ENCODE measurements around the gene PBXIP1.
A peak's percentile ranks its signal among the peaks of the same experiment; 100 is the strongest.

Gene PBXIP1

DNA sequence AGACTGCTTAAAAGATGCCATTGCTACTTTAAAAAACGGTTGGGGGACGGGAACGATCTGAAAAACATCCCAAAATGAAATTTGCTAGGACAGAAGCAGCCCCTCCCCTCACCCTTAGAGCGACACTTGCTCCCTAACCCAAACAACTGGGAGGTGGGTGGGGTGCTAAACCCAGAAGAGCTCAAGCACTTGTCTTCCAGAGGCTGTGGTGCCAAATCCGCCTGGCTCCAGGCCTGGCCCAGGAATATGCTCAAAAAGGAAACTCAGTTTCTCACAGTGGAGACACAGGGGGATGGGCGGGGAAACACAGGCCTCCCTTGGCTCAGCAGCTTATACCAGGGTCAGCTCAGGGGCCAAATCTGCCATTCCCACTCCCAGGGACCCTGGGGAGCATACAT, 644 bp upstream of the PBXIP1 start:
- DNase-seq, result no peak

DNA sequence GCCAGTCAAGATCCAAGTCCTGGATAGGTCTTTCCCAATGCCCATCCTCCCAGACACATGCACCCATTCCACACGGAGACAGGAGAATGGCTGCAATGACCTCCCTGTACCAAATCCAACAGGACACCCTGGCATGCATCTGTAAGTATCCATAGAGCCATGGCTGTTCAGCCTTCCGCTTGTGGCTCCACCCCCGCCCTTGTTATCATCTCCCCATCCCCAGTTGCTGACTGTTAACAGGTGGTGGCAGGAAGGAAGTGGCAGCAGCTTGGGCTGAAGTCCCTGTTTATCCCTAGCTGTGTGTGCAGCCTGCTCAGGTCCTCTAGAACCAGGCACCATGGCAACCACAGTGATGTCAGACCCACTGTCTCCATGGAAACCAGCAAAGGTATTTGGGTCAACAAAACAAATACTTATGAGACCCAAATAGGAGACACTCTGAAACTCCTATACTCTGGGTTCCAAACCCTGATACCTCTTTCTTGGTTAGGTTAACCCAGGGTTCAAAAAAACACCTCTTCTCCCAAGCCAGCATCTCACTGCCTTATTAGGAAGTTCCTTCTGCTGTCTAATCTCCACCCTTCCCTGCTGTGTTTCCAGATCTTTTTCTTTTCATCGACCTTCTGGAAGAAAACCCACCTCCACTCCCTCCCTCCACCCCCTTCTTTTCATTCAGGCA, 721 bp downstream of the PBXIP1 start:
- DNase-seq, result no peak

DNA sequence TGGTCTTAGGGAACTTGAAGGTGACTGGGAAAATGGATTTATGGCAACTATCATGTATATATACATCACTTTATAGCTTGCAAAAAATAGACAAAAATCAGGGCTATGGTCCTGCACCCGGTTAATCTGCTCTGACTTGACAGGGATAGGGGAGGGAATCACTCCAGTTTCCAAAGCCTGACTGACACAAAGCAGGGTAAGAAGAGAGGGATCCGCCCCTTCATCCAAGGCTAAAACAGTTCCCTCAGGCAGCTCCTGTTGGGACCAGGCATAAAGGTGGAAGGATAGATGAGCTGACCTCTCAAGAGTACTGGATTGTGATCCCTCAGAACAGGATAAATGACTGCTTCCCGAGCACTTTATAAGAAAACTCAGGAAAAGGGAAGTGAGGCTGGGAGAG, 1.4 kb downstream of the PBXIP1 start:
- DNase-seq, result no peak

DNA sequence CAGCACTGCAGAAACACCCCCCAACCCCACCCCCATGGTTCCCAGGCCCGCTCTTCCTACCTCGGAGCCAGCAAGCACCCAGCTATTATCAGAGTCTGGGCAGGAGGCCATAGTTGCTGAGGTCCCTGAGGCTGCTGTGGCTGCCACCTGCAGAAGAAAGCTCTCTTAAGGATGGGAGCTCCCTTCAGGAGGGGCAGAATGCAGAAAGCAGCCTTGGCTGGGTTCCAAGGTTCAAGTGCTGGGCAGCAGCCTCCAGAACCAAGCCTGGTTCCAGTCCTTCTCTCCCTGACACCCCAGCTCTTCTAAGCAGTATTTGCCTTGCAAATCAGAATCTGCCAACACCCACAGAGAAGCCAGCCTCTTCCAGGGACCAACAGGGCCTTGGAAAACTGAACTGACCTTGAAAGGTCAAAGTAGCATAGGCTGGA, 2.3 kb downstream of the PBXIP1 start:
- no peak for DNase-seq

DNA sequence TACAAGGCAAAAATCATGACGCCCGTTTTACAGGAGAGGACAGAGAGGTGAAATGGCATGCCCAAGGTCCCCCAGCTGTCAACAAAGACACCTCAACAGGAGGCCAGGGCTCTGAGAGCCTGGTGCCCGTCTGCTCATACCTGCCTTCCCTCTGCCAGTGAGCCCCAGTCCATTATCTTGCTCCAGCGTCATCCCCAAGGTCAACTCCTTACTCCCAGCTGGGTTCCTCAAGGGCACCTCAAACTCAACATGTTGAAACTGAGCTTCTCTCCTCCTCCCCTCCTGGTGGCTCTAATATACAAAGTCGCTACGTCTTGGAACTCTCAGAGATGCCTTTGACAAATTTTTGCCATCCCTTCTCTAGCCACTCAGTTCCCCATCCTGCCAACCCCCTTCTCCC, 3.2 kb downstream of the PBXIP1 start:
- no peak for DNase-seq

DNA sequence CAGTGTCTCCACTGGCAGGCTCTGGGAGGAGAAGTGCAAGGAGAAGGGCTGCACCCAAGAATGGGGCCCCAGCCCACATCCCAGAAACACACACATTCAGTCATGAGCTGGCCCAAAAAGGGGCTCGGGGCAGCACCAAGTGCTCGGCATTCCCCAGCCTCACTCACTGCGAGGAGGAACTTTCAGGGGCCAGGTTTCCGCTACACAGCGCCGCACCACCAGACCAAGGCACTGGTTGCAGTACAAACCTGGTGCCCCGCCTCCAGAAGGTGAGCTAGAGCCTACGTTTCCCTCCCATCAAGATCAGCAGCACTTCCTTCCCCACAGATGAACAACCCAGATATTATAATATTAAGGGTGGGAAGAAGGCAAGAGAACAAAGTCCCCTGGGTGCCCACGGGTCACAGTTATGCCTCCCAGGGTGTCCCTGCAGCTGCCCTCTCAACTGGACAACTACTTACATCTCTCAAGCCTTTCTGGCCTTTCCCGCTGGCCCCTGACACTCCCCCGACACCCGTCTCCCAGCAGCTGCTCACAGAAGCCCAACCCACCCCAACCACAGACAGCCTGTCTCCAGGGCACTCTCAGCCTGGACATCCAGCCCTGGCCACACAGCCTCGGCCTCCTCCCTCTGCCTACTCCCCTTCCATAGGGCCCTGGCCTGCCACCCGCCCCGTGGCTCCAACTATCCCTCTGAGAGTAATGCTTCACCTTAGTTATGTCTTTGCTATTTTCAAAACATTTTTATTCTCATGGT, 3.8 kb downstream of the PBXIP1 start:
- DNase-seq, result no peak

DNA sequence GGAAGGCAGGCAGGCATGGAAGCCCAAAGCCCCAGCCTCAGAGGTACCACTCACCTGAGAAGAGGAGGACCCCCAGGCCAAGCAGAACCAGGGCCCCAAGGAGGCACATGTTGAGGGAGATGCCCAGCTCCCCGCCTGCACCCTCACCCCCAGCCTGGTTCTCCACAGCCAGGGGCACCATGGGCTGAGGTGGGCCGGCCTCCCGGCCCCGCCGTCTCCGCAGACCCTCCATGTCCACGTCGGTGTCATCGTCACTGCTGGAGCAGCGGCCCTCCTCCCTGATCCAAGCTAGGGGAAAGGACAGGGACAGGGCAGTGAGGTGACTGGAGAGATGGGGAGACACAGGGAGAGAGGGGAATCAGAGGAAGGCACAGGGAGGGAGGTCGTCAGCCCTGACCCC, 7.8 kb downstream of the PBXIP1 start:
- DNase-seq, result no peak

DNA sequence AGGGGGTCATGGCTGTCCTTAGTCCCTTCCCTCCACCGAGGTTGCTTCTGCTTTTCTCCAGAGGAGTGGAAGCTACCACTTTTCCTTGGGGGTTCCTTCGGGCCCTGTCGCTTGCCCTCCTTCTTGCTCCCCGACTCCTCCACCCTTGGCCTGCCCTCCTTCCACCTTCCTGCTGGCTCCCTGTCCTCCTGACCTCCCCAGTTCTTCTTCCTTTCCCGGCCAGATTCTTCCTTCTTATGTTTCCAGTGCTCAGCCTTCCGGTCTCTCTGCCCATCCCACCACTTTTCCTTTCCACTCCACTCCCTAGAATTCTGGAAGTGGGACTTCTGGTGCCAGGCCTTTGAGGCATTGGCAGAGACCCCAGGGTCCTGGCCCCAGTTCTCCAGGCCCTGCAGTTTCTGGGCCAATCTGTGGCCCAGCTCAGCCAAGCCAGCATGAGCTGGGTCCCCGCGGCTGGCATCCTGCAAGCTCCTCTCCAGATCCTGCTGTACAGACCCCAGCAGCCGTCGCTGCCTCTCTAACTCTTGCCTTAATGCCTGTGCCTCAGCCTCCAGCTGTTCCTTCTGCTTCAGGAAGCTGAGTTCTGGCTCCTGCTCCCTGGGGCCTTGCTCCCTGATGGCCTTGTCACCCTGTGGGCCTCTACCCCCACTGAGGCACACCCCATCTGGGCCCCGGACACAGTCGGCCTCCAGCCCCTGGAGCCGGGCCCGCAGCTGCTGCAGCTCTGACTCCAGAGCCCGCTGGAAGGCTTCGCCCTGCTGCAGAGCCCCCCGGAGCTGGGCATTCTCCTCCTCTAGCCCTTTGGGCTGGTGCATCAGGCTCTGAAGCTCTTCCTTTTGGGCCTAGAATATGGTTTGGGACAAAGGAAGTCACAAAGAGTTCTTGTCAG, 9.7 kb downstream of the PBXIP1 start:
- no peak for DNase-seq

DNA sequence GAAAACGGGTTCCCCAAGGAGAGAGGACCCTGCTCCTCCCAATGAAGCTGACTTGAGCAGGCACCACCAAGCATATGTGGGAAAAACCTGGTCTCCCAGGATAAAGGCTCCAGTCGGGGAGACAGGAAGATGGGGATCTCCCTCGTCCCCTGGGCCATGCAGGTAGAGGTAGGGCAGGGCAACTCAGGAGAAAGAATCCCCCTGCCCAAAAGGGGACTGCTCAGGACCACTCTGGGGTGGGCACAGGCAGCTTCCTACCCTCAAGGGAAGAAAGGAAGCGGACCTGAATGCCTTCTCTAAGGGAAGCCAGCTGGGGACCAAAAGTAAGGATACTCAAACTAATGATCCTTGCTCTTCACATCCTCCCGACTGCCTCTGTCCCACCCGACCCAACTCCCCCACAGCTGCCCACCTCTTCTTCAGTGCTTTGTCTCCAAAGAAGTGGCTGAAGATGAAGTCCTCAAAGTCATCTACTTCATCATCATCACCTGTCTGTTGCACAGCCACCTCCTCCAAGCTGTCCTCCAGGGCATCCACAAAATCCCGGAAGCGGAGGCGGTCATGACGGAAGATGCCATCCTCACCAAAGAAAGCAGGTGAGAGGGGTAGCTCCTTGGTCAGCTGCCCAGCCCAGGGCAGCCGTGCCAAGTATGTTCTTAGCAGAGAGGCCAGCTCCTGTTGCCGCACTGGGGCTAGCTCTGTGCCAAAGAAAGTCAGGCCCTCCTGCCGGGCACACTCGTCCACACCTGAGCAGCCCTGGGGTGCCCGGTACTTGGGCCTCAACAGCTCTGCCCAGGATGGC, 10.5 kb downstream of the PBXIP1 start:
- DNase-seq, result no peak

DNA sequence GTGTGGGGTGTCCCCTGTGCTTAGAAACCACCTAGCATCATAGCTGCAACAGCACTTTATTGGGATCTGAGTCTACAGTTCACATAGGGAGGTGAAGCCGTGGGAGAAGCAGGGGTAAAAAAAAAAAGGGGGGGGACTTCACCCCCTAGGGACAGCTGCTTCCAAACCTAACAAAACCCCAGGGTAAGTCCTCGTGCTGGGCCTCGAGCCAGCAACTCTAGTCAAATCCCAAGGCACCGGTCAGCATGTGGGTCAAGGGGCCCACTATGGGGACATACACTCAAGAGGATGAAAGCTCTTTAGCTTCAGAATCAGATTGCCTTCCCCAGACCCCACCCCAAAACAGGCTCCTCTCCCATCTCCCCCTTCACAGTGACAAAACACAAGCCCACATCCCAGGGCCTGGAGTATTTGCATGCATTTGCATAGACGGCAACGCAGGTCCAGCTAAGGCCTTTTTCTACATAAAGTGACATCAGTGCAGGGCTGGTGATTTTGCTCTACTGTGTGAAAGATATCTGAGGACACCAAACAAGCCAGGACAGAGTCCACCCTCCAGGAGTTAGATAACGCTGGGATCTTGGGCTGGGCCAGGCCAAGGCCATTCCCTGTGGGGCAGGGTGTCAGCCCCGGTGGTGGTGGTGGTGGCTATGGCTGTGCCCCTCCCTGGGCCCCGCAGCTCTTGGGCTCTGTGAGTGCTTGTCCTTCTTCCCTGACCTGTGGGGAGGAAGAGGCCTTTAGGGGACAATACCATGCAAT, 11.3 kb downstream of the PBXIP1 start:
- no peak for DNase-seq

DNA sequence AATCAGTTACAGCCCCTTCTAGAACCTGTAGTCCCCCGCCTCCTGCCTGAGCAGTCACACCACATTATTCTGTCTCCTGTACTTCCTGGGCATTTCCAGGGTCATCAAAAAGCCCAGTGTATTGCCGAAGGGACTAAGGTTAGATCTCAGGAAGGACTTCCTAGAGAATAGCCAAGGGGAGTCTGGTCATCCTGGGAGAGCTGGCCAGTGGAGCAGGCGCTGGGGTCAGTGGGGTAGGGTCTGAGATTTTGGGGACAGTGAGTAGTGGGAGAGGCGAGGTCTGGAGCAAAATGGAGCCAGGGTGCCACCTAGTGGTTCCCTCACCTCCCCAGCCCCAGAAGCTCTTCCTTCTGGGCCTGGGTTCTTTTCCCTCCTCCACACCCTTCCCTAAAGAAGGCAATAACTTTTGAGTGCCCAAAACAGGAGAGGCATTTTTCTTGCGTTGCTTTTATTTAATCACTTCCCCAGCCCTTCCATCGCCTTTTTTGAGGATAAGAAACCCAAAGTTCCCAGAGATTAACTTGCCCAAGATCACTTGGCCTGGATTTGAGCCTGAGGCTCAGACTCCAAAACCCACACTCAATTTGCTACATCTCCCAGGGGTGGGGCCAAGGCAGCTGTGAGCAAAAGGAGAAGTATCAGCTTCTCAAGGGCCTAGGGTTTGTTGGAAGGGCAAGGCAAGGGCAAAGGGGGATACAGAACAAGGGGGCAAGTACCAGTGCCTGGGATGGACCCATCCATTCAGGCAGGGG, 12.1 kb downstream of the PBXIP1 start:
- DNase-seq, result peak; percentile 49

DNA sequence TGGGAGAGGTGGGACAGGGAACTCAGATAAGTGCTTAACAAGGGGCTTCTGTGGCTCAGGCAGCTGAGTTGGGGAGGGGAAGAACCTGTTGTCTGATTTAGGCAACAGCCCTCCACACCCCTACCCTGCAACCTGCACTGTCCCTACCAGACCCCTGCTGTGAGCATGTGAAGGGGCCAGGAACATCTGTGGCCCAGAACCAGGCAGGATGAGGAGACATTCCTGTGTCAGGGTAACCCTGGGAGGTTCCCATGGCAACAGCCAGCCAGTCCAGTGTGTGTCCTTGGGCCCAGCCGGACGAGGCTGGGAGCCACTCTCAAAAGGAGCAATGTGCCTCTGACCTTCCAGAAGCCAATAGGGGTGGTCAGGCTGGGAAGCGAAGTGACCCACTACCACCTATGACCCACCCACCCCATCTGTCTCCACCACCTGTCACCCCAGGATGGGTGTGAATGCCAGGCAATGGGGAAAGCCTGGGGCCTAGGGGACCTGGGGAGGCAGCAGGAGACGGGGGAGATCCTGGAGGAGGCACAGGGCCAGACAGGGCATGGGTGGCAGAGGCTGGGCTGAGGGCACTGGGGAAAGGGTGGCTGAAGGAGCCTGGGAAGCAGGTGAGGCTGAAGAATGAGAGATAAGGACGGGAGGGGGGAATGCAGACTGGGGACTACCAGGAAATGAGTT, 14.4 kb downstream of the PBXIP1 start:
- no peak for DNase-seq

DNA sequence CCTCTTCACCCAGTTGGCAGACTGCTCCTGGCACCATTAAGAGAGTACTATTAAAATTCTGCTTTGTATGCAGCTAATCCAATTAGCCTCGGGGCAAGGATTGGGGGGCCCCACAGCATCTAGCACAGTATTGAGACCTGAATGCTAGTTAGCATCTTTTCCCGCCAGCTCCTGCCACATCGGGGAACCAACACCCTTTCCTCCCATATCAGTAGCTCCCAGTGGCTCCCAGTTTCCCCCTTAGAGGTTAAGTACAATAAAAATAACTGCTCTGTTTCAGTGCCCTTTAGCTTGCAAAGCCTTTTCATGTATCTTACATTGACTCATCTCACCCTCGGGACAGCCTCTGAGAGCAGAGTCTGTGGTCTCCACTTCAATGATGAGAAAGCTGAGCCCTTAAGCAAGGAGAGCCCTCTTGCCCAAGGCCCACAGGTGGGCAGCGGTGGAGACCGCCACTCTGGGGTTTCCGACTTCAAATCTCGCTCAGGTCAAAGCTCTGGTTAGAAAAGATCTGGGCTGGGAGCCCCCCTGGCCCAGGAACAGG, 15.2 kb downstream of the PBXIP1 start:
- no peak for DNase-seq

DNA sequence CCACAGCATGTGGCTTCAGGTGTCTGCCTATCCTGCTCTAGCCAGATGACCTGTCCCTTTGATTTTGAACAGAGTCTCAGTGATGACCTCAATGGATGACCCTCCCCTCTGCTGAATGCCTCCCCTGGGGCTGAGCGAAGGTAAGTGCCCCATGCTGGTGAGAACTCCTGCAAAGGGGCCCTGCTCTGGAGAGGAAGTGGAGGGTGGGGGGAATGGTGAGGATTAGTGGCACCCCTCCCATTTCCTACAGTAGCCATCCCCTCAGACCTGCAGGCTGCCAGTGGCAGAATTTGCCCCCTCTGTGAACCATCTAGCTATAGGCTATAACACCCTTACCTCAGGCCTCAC, 15.7 kb downstream of the PBXIP1 start:
- DNase-seq, result no peak

DNA sequence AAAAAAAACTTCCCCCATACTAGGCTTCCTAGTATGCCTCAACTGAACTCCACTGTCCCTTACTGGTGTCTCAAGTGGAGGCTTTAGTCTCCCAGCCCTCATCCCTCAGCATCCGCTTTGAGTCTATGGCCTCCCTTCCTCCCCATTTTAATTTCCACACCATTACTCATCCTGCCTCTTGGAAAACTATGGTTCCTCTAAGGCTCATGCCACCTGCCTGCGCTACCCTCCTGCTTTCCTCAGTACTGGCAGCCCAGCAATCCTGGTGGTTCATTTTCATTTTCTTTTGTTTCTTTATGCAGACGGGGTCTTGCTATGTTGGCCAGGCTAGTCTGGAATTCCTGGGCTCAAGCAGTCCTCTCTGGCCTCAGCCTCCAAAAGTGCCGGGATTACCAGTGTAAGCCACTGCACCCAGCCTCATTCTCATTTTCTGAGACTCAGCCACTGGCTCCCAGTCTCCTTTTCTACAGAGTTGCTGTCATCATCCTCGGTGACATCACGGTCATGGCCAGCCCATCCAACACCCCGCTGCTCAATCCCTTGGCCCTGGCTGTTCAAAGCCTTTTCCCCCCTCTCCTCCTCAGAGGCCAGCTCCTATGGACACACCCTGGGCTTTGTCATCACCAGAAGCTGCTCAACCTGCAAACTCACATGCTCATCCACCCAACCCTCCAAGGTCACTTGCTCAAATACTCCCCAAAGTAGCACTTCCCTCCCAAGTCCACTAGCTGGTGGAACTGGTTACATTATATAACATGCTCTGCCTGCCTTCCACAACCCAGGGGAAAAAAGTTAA, 17.1 kb downstream of the PBXIP1 start:
- no peak for DNase-seq

DNA sequence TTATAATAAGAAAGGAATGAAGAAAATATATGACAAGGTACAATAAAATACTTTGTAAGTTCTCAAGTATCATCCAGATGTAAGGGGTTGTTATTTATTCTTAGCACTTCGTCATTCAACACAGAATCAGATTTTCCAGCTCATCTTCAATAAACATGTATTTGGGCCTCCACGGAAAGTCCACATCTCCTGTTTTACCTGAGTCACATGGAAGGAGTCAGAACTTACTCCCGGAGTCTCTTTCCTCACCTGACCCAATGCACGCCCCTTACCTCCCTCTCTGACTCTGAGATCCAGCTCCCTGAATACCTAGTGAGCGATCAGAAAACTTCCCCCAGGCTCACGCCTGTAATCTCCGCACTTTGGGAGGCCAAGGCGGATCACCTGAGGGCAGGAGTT, 17.9 kb downstream of the PBXIP1 start:
- DNase-seq, result no peak

DNA sequence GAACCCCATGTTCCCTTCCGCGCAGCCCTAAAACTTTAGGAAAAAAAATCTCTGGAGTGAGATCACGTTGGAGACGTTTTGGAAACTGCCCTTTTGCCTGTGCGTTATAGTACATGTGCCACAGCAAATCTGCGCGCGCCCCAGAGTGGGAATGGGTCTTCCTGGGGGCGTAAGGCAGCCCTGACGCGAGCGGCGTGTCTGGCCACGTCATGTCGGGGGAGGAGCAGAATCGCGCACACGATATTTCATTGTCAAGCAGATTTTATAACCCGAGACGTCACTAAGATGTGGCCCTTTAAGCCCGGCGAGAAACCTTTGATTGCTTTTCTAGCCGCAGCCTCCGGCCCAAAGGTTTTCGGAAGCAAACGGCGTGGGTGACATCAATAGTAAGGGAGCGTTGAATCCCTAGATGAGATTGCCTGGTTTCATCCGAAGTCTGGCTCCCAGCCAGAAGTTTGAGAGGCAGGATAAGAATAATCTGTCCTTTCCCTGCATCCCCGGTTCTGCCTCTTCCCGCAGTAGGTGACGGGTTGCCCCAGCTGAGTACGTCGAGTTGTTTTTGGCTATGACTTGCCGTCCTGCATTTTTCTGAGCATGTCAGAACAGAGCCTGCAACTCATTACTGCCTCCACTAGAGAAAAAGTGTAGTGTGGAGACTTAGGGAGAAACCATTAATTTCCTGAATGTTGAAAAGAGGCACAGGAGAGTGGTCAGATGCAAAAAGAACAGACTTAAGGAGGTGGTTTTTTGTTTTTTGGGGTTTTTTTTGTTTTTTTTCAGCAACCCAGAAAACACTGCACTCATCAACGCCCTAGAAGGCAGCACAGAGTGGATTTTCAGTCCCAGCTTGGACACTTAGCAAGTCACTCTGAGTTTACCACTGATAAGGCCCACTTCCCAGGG, 18.6 kb downstream of the PBXIP1 start:
- peak; percentile 92 for DNase-seq

DNA sequence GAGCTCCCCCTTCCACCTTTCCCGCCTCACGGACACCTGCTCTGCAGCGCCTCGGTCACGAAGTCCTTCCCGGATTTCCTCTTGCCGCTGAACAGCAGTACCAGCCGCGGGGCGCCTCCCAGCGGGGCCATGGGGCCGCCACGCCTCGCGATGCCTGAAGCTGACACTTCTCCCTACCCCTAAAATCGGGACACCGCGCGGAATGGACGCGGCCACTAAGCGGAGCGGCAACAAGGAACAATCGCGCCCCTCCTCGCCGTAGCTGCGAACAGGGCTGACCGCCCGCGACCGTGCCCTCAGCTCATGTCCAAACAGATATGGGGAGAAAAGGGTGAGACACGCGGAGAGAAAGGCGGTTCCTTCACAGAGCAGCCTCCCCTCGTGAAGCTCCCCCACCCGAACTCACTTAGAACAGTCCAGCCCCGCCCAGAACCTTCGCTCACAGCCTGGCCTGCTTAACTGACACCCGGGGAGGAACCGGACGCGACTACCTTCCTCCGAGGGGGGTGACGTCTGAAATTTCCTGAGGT, 19.3 kb downstream of the PBXIP1 start, which contains the start of gene PMVK:
TSS of gene PMVK (minus strand) at position 165 of the 530 bp plus-strand sequence. CDS start at position 131, 34 bp downstream.
- peak; percentile 96 for DNase-seq
